OCI-LY3 (cell line): Measurements from ENCODE around the gene PMFBP1.
A peak's percentile ranks its signal among the peaks of the same experiment; 100 is the strongest.

Experiments used
- H2AFZ ChIP-seq: fragments of 200-600, 300-600 bp; shearing (Covaris generic); 2 replicates; pipeline ENCODE4 v1.6.0; 2014; ENCODE audit warnings: antibody characterized with exemption, low read depth, low read length
- H3K27ac ChIP-seq: fragments of 200-600, 300-600 bp; sonication (generic); 2 replicates; pipeline ENCODE4 v1.5.1; 2014; ENCODE audit warnings: mild to moderate bottlenecking, low read length, moderate library complexity, mixed read lengths
- H3K27me3 ChIP-seq: fragments of 200-600, 300-600 bp; sonication (generic); 2 replicates; pipeline ENCODE4 v1.6.1; 2014; ENCODE audit warnings: low read depth, low read length, mixed read lengths
- H3K36me3 ChIP-seq: fragments of 200-600, 300-600 bp; sonication (generic); replicated peaks from 2 replicates; pipeline ENCODE3; 2014; ENCODE audit warnings: low read depth, low read length, mixed read lengths
- H3K4me1 ChIP-seq: fragments of 300-600, 200-600 bp; sonication (generic); 2 replicates; pipeline ENCODE4 v1.6.1; 2014; ENCODE audit warnings: low read length, mixed read lengths
- H3K4me2 ChIP-seq: fragments of 200-600, 300-600 bp; sonication (generic); 2 replicates; pipeline ENCODE4 v1.6.1; 2014; ENCODE audit warnings: low read length, mixed read lengths
- H3K4me3 ChIP-seq: fragments of 300-600, 200-600 bp; sonication (generic); 2 replicates; pipeline ENCODE4 v1.5.1; 2014; ENCODE audit warnings: antibody characterized with exemption, mild to moderate bottlenecking, low read length, moderate library complexity
- H3K79me2 ChIP-seq: fragments of 300-600, 200-600 bp; shearing (Covaris generic); 2 replicates; pipeline ENCODE4 v1.6.1; 2014; ENCODE audit warnings: mild to moderate bottlenecking, low read length, mixed read lengths
- H3K9ac ChIP-seq: fragments of 300-600, 200-600 bp; shearing (Covaris generic); 2 replicates; pipeline ENCODE4 v1.6.0; 2014; ENCODE audit warnings: mild to moderate bottlenecking, low read length, moderate library complexity
- H3K9me3 ChIP-seq: fragments of 200-600, 300-600 bp; shearing (Covaris generic); 2 replicates; pipeline ENCODE4 v1.6.1; 2014; ENCODE audit warnings: low read length, mixed read lengths; ENCODE audit not compliant: insufficient read depth
- H4K20me1 ChIP-seq: fragments of 200-600, 300-600 bp; sonication (generic); 2 replicates; pipeline ENCODE4 v1.6.1; 2016; ENCODE audit warnings: low read length, mixed read lengths; ENCODE audit not compliant: insufficient read depth
- CTCF ChIP-seq: fragments of 200-600, 300-600 bp; sonication (generic); IDR thresholded peaks from 2 replicates; pipeline ENCODE4 v1.5.1; 2014; ENCODE audit warnings: antibody characterized with exemption, low read length, low read depth
- EZH2phosphoT487 ChIP-seq: fragments of 200-600 bp; shearing (Covaris generic); IDR thresholded peaks from 2 replicates; pipeline ENCODE4 v1.6.1; 2018; ENCODE audit warnings: antibody characterized with exemption, mixed run types, low read depth

The PMFBP1 gene

GRCh38 chr16:72126429-72126765 lies 45.6 kb downstream of the PMFBP1 start:
- Histone ChIP-seq H2AFZ (no peak overlapping the region), H4K20me1 (no peaks in the 10 kb centered on the region), H3K4me3 (no peak overlapping the region), H3K27me3 (no peaks in the 10 kb centered on the region), H3K4me1 (peaks cover 13% of the 10 kb centered on the region; the same call in 1 of the 2 replicates), H3K79me2 (no peaks in the 10 kb centered on the region), H3K9me3 (no peaks in the 10 kb centered on the region), H3K27ac (no peak overlapping the region), H3K9ac (no peak overlapping the region), H3K36me3 (no peaks in the 10 kb centered on the region), H3K4me2 (no peak overlapping the region)
- no peak for TF ChIP-seq CTCF

GRCh38 chr16:72125635-72126428 lies 46.1 kb downstream of the PMFBP1 start:
- H3K79me2 ChIP-seq = no peaks in the 10 kb centered on the region
- no peak overlapping the region for H3K9ac ChIP-seq
- no peaks in the 10 kb centered on the region for H4K20me1 ChIP-seq
- no peaks in the 10 kb centered on the region for H3K36me3 ChIP-seq
- no peak overlapping the region for H3K27ac ChIP-seq
- H3K27me3 ChIP-seq = no peaks in the 10 kb centered on the region
- peaks cover 13% of the 10 kb centered on the region; the same call in 1 of the 2 replicates for H3K4me1 ChIP-seq
- no peak overlapping the region for H3K4me2 ChIP-seq
- no peak overlapping the region for H2AFZ ChIP-seq
- no peak for TF ChIP-seq EZH2phosphoT487
- TF ChIP-seq CTCF = no peak
- H3K4me3 ChIP-seq = no peak overlapping the region
- H3K9me3 ChIP-seq = no peaks in the 10 kb centered on the region

- Histone ChIP-seq H3K27ac (no peak overlapping the region), H2AFZ (peak overlapping the region; percentile 62; the same call in 1 of the 2 replicates), H3K4me3 (no peak overlapping the region)
Observed at GRCh38 chr16:72124761-72125634, 47.0 kb downstream of the PMFBP1 start.

More at GRCh38 chr16:72124761-72125634, 47.0 kb downstream of the PMFBP1 start:
- H3K79me2 ChIP-seq = no peaks in the 10 kb centered on the region
- H3K9ac ChIP-seq = no peak overlapping the region
- H3K9me3 ChIP-seq = no peaks in the 10 kb centered on the region
- no peak overlapping the region for H3K4me2 ChIP-seq
- no peaks in the 10 kb centered on the region for H4K20me1 ChIP-seq
- H3K27me3 ChIP-seq = no peaks in the 10 kb centered on the region
- no peaks in the 10 kb centered on the region for H3K36me3 ChIP-seq
- peak; percentile 86 for TF ChIP-seq CTCF
- TF ChIP-seq EZH2phosphoT487 = no peak
- peaks cover 9% of the 10 kb centered on the region; the same call in 1 of the 2 replicates for H3K4me1 ChIP-seq
